Activated T-helper 2 cell treated with anti-CD3 and anti-CD28 coated beads, Interferon-gamma antibody, Interleukin-2, Interleukin-4, amounts not matched to agents 10 μg/mL and 5 μg/mL and 100 μg/mL, durations not matched to agents 14 hours and 24 hours and 36 hours (primary cell): Measurements from ENCODE around the gene EFTUD2. TPM values are rescaled to one million over a fixed set of nuclear protein-coding genes. Genes with fewer than 3 reads are reported as not detected.
A peak's percentile ranks its signal among the peaks of the same experiment; 100 is the strongest.

Source experiments
- DNase-seq: peaks from one replicate; pipeline ENCODE4 v3.0.0; 2021; ENCODE audit warnings: low spot score
- H3K27ac Mint-ChIP-seq: one replicate; pipeline ENCODE4 v1.8.0; 2021; ENCODE audit warnings: mixed read lengths
- H3K27me3 Mint-ChIP-seq: one replicate; pipeline ENCODE4 v1.8.0; 2021; ENCODE audit warnings: low read depth, mixed read lengths
- H3K36me3 Mint-ChIP-seq: one replicate; pipeline ENCODE4 v1.8.0; 2021; ENCODE audit warnings: low read depth, mixed read lengths
- H3K4me1 Mint-ChIP-seq: one replicate; pipeline ENCODE4 v1.8.0; 2021; ENCODE audit warnings: low read depth, mixed read lengths
- H3K4me3 Mint-ChIP-seq: one replicate; pipeline ENCODE4 v1.8.0; 2021; ENCODE audit warnings: low read depth, mild to moderate bottlenecking, moderate library complexity, mixed read lengths
- H3K9me3 Mint-ChIP-seq: one replicate; pipeline ENCODE4 v1.8.0; 2021; ENCODE audit warnings: mixed read lengths
- intact Hi-C: fragments of 100-400 bp; cut with micrococcal nuclease; formaldehyde crosslinking; loops from one replicate; pipeline ENCODE4 v1.15.1; 2023
- total RNA-seq: library from RNA; stranded (reverse); gene quantifications from 2 replicates; pipeline ENCODE4 v1.2.3, GENCODE V29; 2022

The EFTUD2 gene
- total RNA-seq, 1 donor from 2014 or later = 194 TPM

GRCh38 chr17:44862278-44862914 is 36.8 kb downstream of the EFTUD2 start:
- no peak for DNase-seq
- H3K27me3 Mint-ChIP-seq = no peaks in the 10 kb centered on the region
- no peaks in the 10 kb centered on the region for H3K9me3 Mint-ChIP-seq
- intact Hi-C loops = no loop called here
- no peak overlapping the region for H3K4me3 Mint-ChIP-seq
- no peak overlapping the region for H3K27ac Mint-ChIP-seq
- peaks cover 72% of the 10 kb centered on the region for H3K36me3 Mint-ChIP-seq
- no peaks in the 10 kb centered on the region for H3K4me1 Mint-ChIP-seq

- no peak for DNase-seq
- H3K9me3 Mint-ChIP-seq = no peaks in the 10 kb centered on the region
- intact Hi-C loops = no loop called here
- peaks cover 74% of the 10 kb centered on the region for H3K36me3 Mint-ChIP-seq
- H3K4me3 Mint-ChIP-seq = no peak overlapping the region
- H3K4me1 Mint-ChIP-seq = no peaks in the 10 kb centered on the region
- H3K27ac Mint-ChIP-seq = no peak overlapping the region
- no peaks in the 10 kb centered on the region for H3K27me3 Mint-ChIP-seq
These were observed 39.5 kb downstream of the EFTUD2 start for GRCh38 chr17:44859701-44860100.

- H3K4me1 Mint-ChIP-seq = no peaks in the 10 kb centered on the region
- DNase-seq = no peak
- H3K9me3 Mint-ChIP-seq = no peaks in the 10 kb centered on the region
- H3K27ac Mint-ChIP-seq = no peak overlapping the region
- peaks cover 77% of the 10 kb centered on the region for H3K36me3 Mint-ChIP-seq
- intact Hi-C loops = no loop called here
- no peak overlapping the region for H3K4me3 Mint-ChIP-seq
- no peaks in the 10 kb centered on the region for H3K27me3 Mint-ChIP-seq
These were observed 45.1 kb downstream of the EFTUD2 start for GRCh38 chr17:44854192-44854591.

GRCh38 chr17:44850612-44851011 is 48.6 kb downstream of the EFTUD2 start:
- no peaks in the 10 kb centered on the region for H3K27me3 Mint-ChIP-seq
- DNase-seq = no peak
- intact Hi-C loops = no loop called here
- H3K4me1 Mint-ChIP-seq = no peaks in the 10 kb centered on the region
- no peaks in the 10 kb centered on the region for H3K9me3 Mint-ChIP-seq
- no peak overlapping the region for H3K4me3 Mint-ChIP-seq
- peaks cover 50% of the 10 kb centered on the region for H3K36me3 Mint-ChIP-seq
- no peak overlapping the region for H3K27ac Mint-ChIP-seq

GRCh38 chr17:44850025-44850424 is 49.2 kb downstream of the EFTUD2 start:
- intact Hi-C loops = no loop called here
- Mint-ChIP-seq H3K27me3 (no peaks in the 10 kb centered on the region), H3K36me3 (peaks cover 46% of the 10 kb centered on the region), H3K27ac (no peak overlapping the region), H3K4me1 (no peaks in the 10 kb centered on the region), H3K4me3 (no peak overlapping the region), H3K9me3 (no peaks in the 10 kb centered on the region)
- DNase-seq = no peak

- H3K36me3 Mint-ChIP-seq = peaks cover 36% of the 10 kb centered on the region
- H3K27me3 Mint-ChIP-seq = no peaks in the 10 kb centered on the region
- no peak for DNase-seq
- H3K4me3 Mint-ChIP-seq = no peak overlapping the region
- intact Hi-C loops = no loop called here
- H3K9me3 Mint-ChIP-seq = no peaks in the 10 kb centered on the region
- H3K4me1 Mint-ChIP-seq = no peaks in the 10 kb centered on the region
- no peak overlapping the region for H3K27ac Mint-ChIP-seq
These were observed 50.2 kb downstream of the EFTUD2 start for GRCh38 chr17:44848961-44849489.

GRCh38 chr17:44848257-44848795 is 50.9 kb downstream of the EFTUD2 start:
- Mint-ChIP-seq H3K4me3 (no peak overlapping the region), H3K27me3 (no peaks in the 10 kb centered on the region), H3K36me3 (peaks cover 29% of the 10 kb centered on the region), H3K4me1 (no peaks in the 10 kb centered on the region), H3K27ac (no peak overlapping the region), H3K9me3 (no peaks in the 10 kb centered on the region)
- intact Hi-C loops = no loop called here
- DNase-seq = no peak

GRCh38 chr17:44847586-44847985 is 51.7 kb downstream of the EFTUD2 start, which contains the start of gene HIGD1B:
TSS of gene HIGD1B (plus strand) at chr17:44847883. CDS start at chr17:44848153, 270 bp downstream.
- Mint-ChIP-seq H3K36me3 (peaks cover 23% of the 10 kb centered on the region), H3K4me1 (no peaks in the 10 kb centered on the region), H3K27ac (no peak within 1 kb of the TSS), H3K4me3 (no peak within 1 kb of the TSS), H3K9me3 (no peaks in the 10 kb centered on the region), H3K27me3 (no peaks in the 10 kb centered on the region)
- DNase-seq = no peak
- intact Hi-C loops = no loop called here

GRCh38 chr17:44846206-44846605 is 53.0 kb downstream of the EFTUD2 start:
- Mint-ChIP-seq H3K36me3 (peaks cover 14% of the 10 kb centered on the region), H3K4me1 (no peaks in the 10 kb centered on the region), H3K27me3 (no peaks in the 10 kb centered on the region), H3K27ac (no peak overlapping the region), H3K4me3 (no peak overlapping the region), H3K9me3 (no peaks in the 10 kb centered on the region)
- intact Hi-C loops = no loop called here
- DNase-seq = no peak

GRCh38 chr17:44844390-44844830 is 54.8 kb downstream of the EFTUD2 start:
- Mint-ChIP-seq H3K9me3 (no peaks in the 10 kb centered on the region), H3K36me3 (no peaks in the 10 kb centered on the region), H3K4me1 (peaks cover 7% of the 10 kb centered on the region), H3K4me3 (no peak overlapping the region), H3K27me3 (no peaks in the 10 kb centered on the region), H3K27ac (no peak overlapping the region)
- intact Hi-C loops = no loop called here
- DNase-seq = no peak

GRCh38 chr17:44842748-44843147 is 56.5 kb downstream of the EFTUD2 start:
- no peaks in the 10 kb centered on the region for H3K9me3 Mint-ChIP-seq
- H3K27ac Mint-ChIP-seq = no peak overlapping the region
- no peaks in the 10 kb centered on the region for H3K27me3 Mint-ChIP-seq
- intact Hi-C loops = no loop called here
- H3K36me3 Mint-ChIP-seq = no peaks in the 10 kb centered on the region
- H3K4me1 Mint-ChIP-seq = peaks cover 7% of the 10 kb centered on the region
- DNase-seq = no peak
- H3K4me3 Mint-ChIP-seq = no peak overlapping the region

GRCh38 chr17:44840936-44841335 is 58.3 kb downstream of the EFTUD2 start:
- Mint-ChIP-seq H3K4me1 (peaks cover 7% of the 10 kb centered on the region), H3K36me3 (no peaks in the 10 kb centered on the region), H3K4me3 (no peak overlapping the region), H3K27me3 (no peaks in the 10 kb centered on the region), H3K9me3 (no peaks in the 10 kb centered on the region), H3K27ac (peak overlapping the region; percentile 42)
- intact Hi-C loops = no loop called here
- DNase-seq = no peak

GRCh38 chr17:44840274-44840673 is 59.0 kb downstream of the EFTUD2 start:
- peaks cover 7% of the 10 kb centered on the region for H3K4me1 Mint-ChIP-seq
- DNase-seq = no peak
- H3K27ac Mint-ChIP-seq = no peak overlapping the region

More at GRCh38 chr17:44840274-44840673, 59.0 kb downstream of the EFTUD2 start:
- Mint-ChIP-seq H3K9me3 (no peaks in the 10 kb centered on the region), H3K36me3 (no peaks in the 10 kb centered on the region), H3K4me3 (no peak overlapping the region), H3K27me3 (no peaks in the 10 kb centered on the region)
- intact Hi-C loops = no loop called here
